GM10266 (cell line): ENCODE measurements around the gene TRAPPC12.

ENCODE experiments used
- DNase-seq: peaks from one replicate; pipeline ENCODE4 v3.0.0; 2012; ENCODE audit errors: extremely low spot score
- TF ChIP-seq, protein P1 (sequence below): IDR thresholded peaks from 2 replicates; pipeline ENCODE4 v1.5.1; 2012; ENCODE audit warnings: mild to moderate bottlenecking, low read depth; ENCODE audit not compliant: control insufficient read depth, insufficient read depth; ENCODE audit errors: missing control alignments

The TRAPPC12 gene

DNA sequence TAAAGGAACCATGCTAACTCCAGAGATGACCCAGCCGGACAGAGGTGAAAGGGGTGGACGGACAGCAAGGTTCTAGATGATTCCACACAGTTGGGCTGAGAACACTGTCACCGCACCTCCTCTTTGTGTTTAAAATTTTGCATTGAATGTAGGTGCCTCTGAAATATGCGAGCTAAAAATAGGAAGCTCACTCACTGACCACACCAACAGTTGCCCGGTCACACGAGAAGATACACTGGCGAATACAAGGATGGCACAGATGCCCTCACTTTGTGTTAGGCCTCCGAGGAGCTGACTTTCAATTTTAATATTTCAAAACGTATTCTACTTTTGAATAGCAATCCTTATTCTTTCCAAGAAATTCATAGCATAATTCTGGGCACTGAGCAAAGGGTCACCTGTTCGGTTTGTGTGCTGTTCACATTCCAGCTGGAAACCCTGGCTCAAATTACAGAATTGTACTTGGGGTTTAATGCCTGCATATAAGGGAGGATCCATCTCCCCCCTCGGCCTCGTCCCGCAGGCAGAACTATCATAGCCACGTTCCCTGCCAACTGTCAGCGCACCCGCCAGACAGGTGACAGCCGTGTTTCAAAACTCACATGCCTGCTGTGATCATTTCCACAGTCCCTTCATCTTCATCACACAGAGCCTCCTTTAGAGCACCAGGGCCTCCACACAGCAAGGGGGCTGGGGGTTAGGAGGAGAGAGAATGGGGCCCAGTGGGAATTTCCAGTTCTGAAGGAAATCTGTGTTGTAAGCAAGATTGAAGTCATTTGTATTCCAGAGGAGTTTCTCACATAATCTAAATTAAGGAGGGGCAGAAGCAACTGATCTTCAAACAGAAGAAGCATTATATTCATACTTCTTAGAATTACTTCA lies 91.6 kb downstream of the TRAPPC12 start:
- TF ChIP-seq, protein P1, sequence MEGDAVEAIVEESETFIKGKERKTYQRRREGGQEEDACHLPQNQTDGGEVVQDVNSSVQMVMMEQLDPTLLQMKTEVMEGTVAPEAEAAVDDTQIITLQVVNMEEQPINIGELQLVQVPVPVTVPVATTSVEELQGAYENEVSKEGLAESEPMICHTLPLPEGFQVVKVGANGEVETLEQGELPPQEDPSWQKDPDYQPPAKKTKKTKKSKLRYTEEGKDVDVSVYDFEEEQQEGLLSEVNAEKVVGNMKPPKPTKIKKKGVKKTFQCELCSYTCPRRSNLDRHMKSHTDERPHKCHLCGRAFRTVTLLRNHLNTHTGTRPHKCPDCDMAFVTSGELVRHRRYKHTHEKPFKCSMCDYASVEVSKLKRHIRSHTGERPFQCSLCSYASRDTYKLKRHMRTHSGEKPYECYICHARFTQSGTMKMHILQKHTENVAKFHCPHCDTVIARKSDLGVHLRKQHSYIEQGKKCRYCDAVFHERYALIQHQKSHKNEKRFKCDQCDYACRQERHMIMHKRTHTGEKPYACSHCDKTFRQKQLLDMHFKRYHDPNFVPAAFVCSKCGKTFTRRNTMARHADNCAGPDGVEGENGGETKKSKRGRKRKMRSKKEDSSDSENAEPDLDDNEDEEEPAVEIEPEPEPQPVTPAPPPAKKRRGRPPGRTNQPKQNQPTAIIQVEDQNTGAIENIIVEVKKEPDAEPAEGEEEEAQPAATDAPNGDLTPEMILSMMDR: no peak
- DNase-seq: no peak

DNA sequence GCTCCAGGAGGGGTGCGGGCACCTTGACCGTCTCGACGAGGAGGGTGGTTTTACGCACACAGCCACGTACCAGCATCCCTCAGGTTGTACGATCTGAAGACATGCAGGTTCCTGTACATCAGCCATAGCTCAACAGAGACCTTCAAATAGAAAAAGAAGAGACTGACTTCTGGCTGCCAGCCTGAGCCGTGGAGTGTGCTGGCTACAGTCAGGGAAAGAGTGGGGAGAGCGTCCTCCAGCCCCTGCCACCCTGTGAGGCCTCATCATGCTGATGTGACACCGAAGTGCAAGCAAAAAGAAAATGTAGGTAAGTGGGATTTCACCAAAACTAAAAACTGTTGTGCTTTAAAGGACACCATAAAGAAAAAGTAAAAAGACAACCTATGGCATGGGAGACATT lies 92.8 kb downstream of the TRAPPC12 start:
- TF ChIP-seq, protein P1: no peak
- no peak for DNase-seq

DNA sequence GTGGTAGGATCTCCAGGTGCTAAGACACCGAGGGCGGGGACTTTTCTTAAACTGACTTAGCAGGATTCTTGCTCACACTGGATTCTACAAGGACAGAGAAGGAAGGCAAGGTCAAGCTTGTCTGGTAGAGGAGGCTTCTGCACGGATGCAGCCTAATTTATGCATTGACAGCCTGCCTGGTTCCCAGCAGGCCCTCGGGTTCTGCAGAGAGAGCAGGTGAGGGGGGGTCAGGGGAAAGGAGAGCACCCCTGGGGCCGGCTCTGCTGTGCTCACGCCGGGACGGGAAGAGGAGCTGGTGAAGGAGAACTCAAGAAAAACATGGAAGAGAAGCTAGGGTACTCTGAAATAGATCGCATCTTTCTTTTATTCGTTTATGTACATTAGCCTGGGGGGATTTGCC lies 93.5 kb downstream of the TRAPPC12 start:
- DNase-seq: no peak
- TF ChIP-seq, protein P1: no peak

DNA sequence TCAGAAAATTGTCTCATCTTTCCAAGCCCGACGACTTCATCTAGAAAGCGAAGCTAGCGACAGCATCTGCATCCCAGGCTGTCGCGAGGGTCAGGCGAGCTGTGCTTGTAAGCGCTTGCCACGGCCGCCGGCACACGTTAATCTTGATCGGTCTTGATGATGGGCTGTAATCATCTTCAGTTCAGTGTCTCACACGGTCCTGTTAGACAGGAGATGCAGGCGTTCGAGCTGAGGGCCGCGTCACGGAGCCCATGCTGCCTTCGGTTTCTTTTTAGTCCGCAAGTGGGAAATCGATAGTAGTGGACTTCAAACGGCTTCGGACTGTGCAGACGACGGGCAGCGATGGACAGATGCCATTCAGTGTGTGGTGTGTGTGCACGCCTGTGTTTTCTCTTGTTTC lies 96.3 kb downstream of the TRAPPC12 start:
- DNase-seq: no peak
- TF ChIP-seq, protein P1: no peak

DNA sequence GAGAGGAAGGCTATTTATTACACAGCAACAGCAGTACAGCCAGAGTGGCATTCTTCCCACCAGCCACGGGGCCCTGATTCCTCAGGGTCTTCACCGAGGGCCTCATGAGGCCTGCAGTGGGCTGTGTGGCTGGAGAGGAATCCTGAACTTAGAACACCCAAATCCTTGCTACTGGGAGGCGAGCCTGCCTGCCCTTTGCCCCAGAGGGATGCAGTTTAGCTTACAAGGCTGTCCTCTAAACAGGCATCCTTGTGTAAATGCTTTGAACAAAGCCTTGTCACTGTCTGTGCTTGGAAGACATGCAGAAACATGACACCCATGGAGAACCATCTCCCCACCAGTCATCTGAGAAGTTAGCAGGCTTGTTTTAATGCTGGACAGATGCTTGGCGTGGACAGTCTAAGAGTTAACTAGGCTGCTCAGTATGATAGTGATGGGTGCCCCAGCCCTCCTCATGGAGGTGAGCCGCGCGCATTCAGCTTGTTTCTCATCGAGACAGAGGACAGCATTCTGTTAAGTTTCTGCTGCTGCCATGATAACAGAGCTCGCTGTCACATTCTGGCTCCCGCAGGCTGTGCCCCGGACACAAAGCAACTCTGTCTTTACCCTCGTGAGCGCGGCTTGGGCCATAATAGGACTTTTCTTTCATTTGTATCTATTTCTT lies 97.0 kb downstream of the TRAPPC12 start:
- DNase-seq: no peak
- TF ChIP-seq, protein P1: no peak

DNA sequence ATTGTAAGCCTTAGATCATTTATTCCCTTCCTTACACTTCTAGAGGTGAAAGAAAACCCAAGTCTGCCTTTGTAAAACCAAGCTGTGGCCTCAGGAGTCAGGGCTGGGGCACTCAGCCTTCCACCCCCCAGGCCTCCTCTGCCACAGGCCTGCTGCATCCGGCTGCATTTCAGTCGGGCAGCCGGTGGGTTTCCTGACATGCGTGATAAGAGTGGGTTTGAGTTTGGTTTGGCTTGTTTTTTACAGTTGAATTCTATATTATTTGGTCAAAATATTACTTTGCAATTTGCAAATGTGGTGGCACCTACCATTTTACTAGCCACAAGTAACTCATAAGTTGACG lies 97.5 kb downstream of the TRAPPC12 start:
- TF ChIP-seq, protein P1: no peak
- DNase-seq: no peak

DNA sequence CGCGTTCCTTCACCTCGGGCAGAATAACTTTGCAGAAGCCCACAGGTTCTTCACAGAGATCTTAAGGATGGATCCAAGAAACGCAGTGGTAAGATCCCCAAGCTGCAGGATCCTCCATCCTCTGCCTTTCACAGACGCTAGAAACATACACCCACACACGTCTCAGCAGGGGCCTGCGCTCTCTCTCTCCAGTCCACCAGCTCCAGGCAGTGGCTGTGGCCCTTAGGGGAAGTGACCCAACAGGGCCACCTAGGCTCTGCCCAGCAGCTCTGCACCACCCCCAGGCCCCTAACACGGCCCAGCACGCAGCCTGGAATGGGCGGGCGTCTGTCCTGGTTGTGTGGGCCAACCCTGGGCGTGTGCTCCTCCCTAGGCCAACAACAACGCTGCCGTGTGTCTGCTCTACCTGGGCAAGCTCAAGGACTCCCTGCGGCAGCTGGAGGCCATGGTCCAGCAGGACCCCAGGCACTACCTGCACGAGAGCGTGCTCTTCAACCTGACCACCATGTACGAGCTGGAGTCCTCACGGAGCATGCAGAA lies 99.4 kb downstream of the TRAPPC12 start:
- TF ChIP-seq, protein P1: no peak
- no peak for DNase-seq
